Upper lobe of right lung (tissue), 1 donor: ENCODE results near the gene HSPB1. TPM values are rescaled to one million over a fixed set of nuclear protein-coding genes. Genes with fewer than 3 reads are reported as not detected.

Source experiments
- ATAC-seq: fragments of 200-7000 bp; cut with Tn5 transposase; one replicate; pipeline ENCODE4 v1.9.1; 2020; ENCODE audit warnings: mild to moderate bottlenecking, moderate library complexity
- DNase-seq: peaks from one replicate; pipeline ENCODE4 v3.0.0-alpha.2; 2020
- H3K27ac ChIP-seq: fragments of 200-600 bp; one replicate; pipeline ENCODE4 v1.8.0; 2022
- H3K27me3 ChIP-seq: fragments of 200-600 bp; one replicate; pipeline ENCODE4 v1.8.0; 2022; ENCODE audit warnings: mild to moderate bottlenecking
- H3K36me3 ChIP-seq: fragments of 200-600 bp; one replicate; pipeline ENCODE4 v1.8.0; 2022
- H3K4me1 ChIP-seq: fragments of 200-600 bp; one replicate; pipeline ENCODE4 v1.8.0; 2022
- H3K4me3 ChIP-seq: fragments of 200-600 bp; one replicate; pipeline ENCODE4 v1.8.0; 2022; ENCODE audit warnings: mild to moderate bottlenecking
- H3K9me3 ChIP-seq: fragments of 200-600 bp; one replicate; pipeline ENCODE4 v1.8.0; 2022
- CTCF ChIP-seq: fragments of 200-600 bp; IDR thresholded peaks from one replicate; pipeline ENCODE4 v1.8.0; 2022; ENCODE audit warnings: antibody characterized with exemption
- intact Hi-C: fragments of 100-400 bp; cut with DNase I; formaldehyde crosslinking; loops from one replicate; pipeline ENCODE4 v1.11.0; 2022
- total RNA-seq: library from RNA; stranded (reverse); fragmentation: NEBNext Ultra II Directional; extraction: Animal tissue kit (Norgen Biotek cat#: 25700); gene quantifications from one replicate; pipeline ENCODE4 v1.2.1, GENCODE V29; 2021
- donor health status: DM: no; HTN: yes; CAD: no; lungs with severe emphysema.

The HSPB1 gene
- total RNA-seq, 1 donor from 2014 or later, result 494 TPM

GRCh38 chr7:76325811-76326210 lies 23.3 kb downstream of the HSPB1 start:
- DNase-seq, result no peak
- Histone ChIP-seq H3K36me3 (peaks cover 36% of the 10 kb centered on the region), H3K4me3 (no peak overlapping the region), H3K27me3 (no peaks in the 10 kb centered on the region), H3K9me3 (no peaks in the 10 kb centered on the region), H3K27ac (no peak overlapping the region), H3K4me1 (no peaks in the 10 kb centered on the region)
- no peak for TF ChIP-seq CTCF
- intact Hi-C loops, result no loop called here
- no peak for ATAC-seq

GRCh38 chr7:76326646-76327233 lies 24.3 kb downstream of the HSPB1 start:
- no peak overlapping the region for H3K4me3 ChIP-seq
- TF ChIP-seq CTCF, result no peak
- no peaks in the 10 kb centered on the region for H3K9me3 ChIP-seq
- intact Hi-C loops, result no loop called here
- ATAC-seq, result no peak
- peaks cover 3% of the 10 kb centered on the region for H3K4me1 ChIP-seq
- H3K27me3 ChIP-seq, result no peaks in the 10 kb centered on the region
- H3K36me3 ChIP-seq, result peaks cover 36% of the 10 kb centered on the region
- no peak overlapping the region for H3K27ac ChIP-seq
- no peak for DNase-seq

- H3K27ac ChIP-seq, result no peak overlapping the region
- intact Hi-C loops, result no loop called here
- no peak overlapping the region for H3K4me3 ChIP-seq
- peaks cover 11% of the 10 kb centered on the region for H3K4me1 ChIP-seq
- H3K36me3 ChIP-seq, result peaks cover 36% of the 10 kb centered on the region
- H3K9me3 ChIP-seq, result no peaks in the 10 kb centered on the region
- no peak for ATAC-seq
- TF ChIP-seq CTCF, result no peak
- DNase-seq, result no peak
- H3K27me3 ChIP-seq, result no peaks in the 10 kb centered on the region
These were observed 25.1 kb downstream of the HSPB1 start for GRCh38 chr7:76327610-76328009.

GRCh38 chr7:76328389-76328788 lies 25.9 kb downstream of the HSPB1 start:
- Histone ChIP-seq H3K27ac (no peak overlapping the region), H3K4me3 (no peak overlapping the region), H3K36me3 (peaks cover 36% of the 10 kb centered on the region), H3K4me1 (peaks cover 17% of the 10 kb centered on the region), H3K27me3 (no peaks in the 10 kb centered on the region), H3K9me3 (no peaks in the 10 kb centered on the region)
- ATAC-seq (no peak), DNase-seq (no peak)
- intact Hi-C loops, result no loop called here
- TF ChIP-seq CTCF, result no peak

GRCh38 chr7:76329479-76329878 lies 27.0 kb downstream of the HSPB1 start:
- ATAC-seq, result no peak
- Histone ChIP-seq H3K4me3 (no peak overlapping the region), H3K9me3 (no peaks in the 10 kb centered on the region), H3K4me1 (peaks cover 27% of the 10 kb centered on the region), H3K36me3 (peaks cover 36% of the 10 kb centered on the region), H3K27me3 (no peaks in the 10 kb centered on the region), H3K27ac (no peak overlapping the region)
- intact Hi-C loops, result no loop called here
- no peak for TF ChIP-seq CTCF
- DNase-seq, result no peak

DNA sequence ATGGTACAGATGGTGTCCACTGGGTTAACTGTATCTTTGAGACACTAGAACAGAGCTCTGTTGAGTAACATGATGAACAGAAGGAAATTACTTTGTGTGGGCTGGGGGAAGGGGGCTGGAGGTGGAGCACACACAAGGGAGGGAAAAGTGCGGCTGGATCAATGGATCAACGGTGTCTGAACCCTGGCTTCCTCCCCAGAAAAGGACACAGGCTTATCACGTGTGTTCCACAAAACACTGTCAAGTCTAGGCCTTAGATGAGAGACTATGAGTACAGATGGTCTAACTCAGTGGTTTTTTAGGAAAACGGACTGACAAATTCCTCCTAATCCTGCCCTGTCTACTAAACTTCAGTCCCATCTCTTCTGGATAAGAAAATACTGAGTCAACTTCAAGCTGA lies 27.8 kb downstream of the HSPB1 start:
- H3K36me3 ChIP-seq, result peaks cover 42% of the 10 kb centered on the region

More for the DNA sequence above, 27.8 kb downstream of the HSPB1 start:
- ATAC-seq (no peak), DNase-seq (no peak)
- Histone ChIP-seq H3K4me3 (no peak overlapping the region), H3K27me3 (no peaks in the 10 kb centered on the region), H3K9me3 (no peaks in the 10 kb centered on the region), H3K27ac (no peak overlapping the region), H3K4me1 (peaks cover 28% of the 10 kb centered on the region)
- TF ChIP-seq CTCF, result no peak
- intact Hi-C loops, result no loop called here
